ENCODE results near the gene ATG3.
"Not testable (repeated sequence)": the region's sequence is repeated elsewhere in the genome, so short reads cannot be mapped to it uniquely, and the experiment has no call there.

Gene ATG3

DNA sequence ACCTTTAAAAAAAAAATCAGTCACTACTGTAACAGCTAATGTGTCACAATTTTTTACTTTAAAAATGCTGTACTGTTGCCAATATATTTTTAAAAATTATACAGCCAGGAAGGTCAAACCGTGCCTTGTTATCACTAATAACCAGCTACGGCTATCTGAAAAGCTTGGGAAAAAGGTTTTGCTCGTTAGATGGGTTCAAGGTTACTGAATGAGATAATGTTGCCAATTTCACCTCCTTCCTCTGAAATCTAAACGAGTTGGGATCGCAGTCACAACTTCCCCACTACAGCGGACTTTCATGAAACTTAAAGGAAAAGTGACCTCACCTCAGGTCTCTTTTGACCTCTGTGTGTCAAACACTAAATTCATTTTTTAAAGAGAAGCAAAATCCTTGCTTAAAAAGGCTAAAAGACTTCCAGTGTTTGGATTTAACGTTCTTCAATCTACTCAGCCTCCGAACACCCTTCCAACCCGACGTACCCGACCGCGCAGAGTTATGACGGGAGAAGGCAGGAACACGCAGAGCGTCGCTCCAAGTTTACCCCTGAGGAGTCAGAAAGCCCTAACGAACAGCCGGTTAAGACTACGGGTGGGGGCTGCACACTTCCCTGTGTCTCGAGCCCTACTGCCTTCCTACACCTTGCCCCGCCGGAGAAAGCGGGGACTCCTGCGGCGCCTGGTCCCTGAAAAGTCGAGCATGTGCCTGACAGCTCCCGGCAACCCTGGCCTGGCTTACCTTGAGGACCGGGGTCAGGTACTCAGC is 860 bp downstream of the ATG3 start:
- peak; percentile 64 for DNase-seq

DNA sequence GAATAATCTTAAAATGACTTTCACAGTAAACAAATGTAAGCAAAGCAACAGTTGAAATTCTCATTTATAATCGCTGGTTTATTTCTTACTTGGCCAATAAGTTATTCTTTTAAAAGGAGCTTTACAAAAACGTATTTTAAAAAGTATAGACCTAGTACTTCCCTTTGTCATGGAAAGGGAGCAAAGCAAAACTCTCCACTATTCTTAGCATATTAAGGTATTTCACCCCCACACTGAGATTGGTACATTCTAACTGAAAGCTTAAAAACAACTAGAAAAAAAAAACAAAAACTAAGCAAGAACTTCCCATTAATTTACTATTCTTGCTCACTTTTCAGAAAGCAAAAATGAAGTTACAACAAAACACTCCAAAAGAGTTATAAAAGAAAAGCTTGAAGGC is 1.5 kb downstream of the ATG3 start:
- no peak for DNase-seq

DNA sequence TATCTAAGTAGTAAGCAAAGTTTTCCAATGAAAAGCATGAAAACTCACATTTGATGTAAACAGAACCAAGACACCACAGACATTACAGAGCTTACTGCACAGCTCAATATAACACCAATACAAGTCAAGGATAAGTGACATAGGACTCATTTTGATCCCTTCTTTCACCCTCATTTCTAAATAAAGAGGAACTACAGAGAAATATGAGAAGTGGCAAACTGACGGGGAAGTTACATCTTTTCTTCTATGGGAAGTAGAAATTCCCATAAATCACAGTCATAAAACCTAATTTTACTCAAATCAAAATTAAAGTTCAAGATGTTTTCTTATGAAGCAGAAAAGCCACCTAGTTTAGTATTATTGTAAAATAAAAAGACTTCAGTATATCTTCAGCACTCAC is 3.8 kb downstream of the ATG3 start:
- DNase-seq, result no peak

DNA sequence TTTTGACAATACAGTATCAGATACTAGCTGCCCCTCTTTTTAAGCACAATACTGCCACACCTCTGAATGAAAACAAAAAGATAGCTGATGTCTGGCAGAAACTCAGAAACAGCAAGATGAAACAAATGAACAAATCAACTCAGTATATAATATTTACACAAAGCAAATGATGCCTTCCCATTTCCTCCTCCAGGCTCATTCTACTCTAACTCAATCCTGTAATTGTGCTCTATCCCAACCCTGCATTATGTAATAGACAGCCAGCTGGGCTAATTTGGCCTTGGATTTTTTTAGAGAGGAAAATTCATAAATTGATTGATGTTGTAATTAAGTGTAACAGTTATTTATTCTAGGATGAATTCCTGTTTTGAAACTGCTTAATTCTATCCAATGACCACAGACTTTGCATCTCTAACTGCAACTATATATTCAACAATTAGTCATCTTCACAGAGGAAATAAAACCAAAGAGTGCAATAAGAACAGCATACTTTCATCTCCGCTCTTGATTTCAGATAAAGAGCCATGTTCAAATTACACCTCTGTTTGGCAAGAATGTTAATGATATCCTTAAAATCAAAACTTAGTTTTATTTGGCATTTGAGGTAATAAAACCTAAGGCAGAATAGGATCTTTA is 6.1 kb downstream of the ATG3 start:
- DNase-seq, result no peak

DNA sequence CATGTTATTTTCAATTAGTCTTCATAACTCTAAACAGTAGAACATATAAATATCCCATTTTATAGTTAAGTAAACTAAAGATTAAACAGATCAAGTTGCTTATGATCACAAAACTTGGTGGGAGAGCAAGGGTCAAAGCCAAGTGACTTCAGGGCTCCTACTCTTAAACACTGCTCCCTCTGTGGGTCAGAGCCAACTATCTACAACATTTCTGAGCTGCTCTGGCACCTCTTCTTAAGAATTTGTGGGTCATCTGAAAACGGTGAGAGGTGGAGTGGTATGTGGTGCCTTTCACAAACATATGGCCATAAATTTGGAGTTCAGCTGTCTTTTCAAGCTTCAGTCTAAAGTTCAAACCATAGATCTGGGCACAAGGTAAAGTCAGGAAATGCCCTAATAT is 10.9 kb downstream of the ATG3 start:
- DNase-seq, result no peak

DNA sequence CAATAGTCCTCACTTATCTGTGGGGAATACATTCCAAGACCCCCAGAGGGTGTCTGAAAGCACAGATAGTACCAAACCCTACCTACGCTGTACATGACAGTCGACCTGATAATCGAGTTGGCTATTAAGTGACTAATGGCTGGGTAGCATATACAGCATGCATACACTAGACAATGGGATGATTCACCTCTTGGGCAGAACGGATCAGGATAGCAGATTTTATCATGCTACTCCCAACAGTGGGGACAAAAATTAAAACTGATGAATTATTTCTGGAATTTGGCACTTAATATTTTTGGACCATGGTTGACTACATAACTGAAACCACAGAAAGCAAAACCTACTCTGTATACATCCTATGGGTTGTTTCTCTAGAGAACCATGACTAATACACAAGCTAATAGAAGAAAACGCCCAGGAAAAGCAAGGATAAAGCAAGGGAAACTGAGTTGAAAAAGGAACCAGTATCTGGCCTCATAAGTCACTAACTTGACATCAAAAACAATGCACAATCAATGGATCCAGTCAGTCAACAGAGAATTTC is 15.5 kb downstream of the ATG3 start:
- DNase-seq, result no peak

DNA sequence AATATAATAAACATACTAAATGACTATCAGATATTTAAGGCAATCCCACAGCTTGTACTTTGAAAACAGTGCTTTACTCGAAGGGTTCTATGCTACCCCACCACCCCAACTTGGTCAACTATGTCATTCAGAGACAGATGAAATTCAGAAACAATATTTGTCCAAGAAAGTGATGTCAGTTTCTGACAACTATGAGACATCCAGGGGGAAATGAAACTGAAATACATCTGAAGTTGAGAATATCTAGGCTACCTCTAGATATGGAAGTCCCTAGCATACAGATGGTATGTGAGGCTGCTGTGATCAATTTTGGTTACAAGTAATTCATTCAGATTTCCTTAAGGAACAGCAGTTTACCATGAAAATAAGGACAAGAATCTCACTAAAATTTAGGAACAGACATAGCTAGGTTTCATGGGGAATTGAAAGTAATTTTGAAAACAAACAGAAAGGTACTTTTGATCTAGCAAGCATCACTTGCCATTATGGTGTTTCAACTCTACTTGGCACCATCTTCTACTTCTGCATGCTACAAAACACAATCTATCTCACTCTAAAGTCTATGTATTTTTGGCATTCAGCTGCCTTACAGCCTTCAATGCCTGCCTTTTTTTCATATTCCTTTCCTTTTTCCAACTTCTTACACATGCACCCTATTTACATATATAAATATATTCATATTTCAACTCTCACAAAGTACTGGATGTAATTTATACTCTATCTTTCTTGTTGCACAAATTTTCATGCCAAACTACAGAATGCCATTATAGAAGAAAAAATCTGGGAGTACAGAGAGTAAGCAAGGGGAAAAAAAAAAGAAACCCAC is 21.7 kb downstream of the ATG3 start:
- no peak for DNase-seq

DNA sequence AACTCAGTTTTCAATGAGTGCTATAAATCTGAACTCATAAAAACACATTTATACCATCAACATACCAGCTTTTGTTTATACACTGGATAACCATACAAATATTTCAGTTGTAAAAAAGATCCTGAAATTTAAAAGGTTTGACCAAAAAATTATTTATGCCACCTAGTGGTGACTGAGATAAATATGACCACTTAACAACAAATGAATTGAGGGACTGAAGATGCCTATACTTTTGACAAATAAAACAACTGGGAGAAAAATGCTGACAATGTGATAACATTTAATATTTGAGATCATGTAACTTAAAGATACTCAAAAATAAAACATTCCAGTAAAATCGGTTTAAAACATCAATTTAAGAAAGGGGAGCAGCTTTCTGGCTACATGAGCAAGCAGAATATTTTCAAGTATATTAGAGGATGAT is 30.4 kb downstream of the ATG3 start:
- peak; percentile 46 for DNase-seq

DNA sequence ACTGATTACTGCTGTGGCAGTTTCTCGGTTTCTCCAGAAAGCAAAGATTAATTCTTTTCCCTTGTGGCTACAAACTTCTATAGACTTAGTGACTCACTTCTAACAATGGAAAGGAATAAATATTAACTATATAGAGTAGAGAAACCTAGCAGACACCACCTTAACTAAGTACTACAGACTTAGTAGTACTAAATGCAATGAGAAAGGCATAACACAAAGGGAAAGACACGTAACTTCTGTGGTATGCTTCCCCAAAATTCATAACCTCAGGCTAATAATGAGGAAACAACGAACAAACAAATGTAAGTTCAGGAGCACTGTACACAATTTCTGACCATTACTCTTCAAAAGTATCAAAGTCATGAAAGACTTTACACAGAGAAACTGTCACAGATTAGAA is 31.2 kb downstream of the ATG3 start:
- DNase-seq, result no peak

DNA sequence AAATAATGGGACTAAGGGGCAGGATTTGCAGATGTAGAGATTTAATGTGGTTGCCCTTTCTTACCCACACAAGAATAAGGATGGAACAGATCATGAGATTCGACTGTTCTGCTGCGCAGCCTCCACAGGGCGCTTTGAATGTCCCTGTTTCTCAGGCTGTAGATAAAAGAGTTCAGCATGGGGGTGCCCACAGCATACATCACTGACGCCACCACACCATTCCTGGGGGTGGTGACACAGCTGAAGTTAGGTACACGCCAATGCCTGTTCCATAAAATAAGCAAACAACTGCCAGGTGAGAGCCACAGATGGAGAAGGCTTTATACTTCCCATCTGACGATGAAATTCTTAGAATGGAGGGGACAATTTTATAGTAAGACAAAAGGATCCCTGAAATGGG is 37.6 kb downstream of the ATG3 start:
- DNase-seq, result not testable (repeated sequence)

DNA sequence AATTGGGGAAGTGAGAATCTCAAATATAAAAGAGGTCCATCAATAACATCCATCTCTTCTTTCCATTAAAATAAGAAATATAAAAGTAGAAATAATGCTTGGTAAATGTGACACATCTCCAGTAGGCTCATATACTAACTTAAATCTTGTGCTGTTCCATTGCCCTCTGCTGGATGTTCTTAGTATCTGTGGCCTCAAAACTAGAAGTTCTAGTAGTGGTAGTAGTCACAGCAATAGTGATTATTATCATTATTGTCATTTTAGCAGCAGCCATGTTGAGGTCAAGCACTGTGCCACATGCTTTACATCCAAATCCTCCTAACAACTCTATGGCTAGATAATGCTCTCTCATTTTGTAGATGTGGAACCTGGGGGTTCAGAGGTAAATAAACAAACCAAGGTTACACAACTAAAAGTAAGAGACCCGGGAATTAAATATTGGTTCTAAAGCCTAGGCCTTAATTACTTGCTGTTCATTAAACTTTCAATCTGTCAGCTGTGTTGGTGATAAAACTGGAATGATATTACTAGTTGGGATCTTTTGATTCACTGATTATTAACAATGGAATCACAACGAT is 42.2 kb downstream of the ATG3 start:
- DNase-seq, result peak; percentile 77

DNA sequence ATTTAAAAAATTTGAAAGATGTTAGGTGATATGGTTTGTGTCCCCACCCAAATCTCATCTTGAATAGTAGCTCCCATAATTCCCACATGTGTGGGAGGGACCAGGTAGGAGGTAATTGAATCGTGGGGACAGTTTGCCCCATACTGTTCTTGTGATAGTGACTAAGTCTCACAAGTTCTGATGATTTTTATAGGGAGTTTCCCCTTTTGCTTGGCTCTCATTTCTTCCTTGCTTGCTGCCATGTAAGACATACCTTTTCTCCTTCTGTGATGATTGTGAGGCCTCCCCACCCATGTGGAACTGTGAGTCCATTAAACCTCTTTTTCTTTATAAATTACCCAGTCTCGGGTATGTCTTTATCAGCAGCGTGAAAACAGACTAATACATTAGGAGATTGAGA is 42.8 kb downstream of the ATG3 start:
- not testable (repeated sequence) for DNase-seq

DNA sequence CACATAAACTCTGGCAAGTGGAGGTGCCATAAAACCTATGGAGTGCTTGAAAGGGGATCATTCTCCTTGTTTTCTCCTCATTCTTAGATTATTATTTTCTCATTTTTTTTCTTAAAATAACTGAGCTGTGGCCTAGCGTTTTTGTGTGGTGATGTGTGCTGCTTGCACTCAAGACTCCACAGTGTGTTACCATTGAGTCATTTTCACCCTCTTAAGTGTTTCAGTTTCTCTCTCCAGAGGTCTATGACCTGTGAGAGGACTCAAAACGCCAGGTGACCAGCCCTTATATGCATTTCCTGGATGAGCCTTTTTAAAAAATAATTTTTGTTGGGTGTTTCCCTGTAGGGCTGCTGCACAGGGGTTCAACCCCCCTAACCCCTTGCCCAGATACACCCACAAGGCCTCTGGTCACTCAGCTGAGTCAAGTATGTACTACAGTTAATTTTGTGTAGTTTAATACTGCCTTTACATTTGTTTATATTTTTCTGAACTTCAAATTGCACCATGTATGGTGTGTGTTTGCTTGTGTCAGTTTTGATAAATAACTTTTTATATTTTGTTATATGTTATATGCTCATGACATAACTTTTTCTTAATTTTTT is 47.1 kb downstream of the ATG3 start:
- DNase-seq, result no peak

DNA sequence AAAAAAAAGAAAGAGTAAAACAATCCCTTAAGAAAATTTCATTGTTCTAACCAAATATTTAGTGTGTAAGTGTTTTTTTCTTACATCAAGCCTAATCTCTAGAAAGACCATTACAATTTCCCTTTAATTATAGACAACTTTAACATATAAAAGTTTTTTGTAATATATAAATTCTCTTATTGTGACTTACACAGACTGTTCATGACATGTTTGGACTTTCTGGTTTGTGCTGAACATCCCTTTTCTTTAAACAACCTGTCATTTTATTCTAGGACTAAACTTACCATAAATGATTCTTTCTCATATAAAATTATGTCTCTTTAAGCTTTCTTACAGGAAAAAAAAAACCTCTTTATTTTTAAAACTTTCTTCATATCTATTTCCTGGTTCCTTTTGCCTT is 49.4 kb downstream of the ATG3 start:
- no peak for DNase-seq

DNA sequence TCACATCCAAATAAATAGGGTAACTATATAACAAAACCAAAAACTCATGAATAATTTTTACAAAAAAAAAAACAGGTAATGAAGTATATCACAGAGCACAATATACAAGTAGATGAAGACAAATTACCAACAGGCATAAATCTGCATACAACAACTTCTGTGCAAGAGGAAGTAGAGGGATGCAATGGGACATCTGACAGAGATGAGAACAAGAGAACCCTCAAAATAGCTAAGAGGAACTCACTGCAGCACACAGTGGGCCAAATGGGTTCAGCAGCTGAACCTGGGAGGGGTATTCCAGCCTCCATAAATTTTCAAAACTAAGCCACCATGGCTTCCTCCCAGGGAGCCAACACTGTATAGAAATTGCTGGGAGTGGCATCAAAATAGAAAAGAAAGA is 52.9 kb downstream of the ATG3 start:
- no peak for DNase-seq

DNA sequence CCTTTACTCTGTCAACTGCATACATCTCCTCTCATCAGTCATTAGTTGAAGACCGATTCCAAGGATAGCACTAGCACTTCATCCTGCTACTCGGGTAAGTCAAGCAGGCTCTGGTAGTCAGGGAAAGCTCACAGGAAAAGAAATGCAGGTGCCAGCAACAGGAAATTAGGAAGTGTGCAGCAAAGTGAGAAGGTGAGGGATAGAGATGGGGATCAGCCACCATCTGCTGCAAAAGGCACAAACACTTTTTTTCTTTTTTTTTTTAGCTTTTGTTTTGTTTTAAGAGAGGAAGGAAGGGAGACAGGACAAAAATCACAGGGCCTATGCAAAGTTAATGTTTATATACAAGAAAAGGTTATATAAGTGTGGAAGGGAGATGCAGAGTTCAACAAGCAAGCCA is 53.5 kb downstream of the ATG3 start:
- DNase-seq, result no peak

DNA sequence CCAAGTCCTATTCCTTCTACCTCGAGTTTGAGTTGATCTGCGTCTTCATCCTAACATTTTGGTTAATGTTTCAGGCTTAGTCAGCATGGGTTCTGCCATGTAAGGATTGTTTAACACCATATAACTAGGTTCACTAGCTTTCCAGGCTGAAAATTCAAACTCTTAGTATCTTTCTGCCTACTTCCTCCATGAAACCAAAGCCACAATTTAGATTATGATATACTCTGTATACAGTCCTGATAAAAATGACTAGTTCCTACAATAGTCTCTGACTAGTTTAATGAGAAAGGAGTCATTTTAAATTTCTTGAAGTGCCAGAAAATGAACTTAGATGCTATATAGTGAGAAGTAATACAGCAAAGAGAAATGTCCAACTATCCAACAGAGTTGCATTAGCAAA is 55.9 kb downstream of the ATG3 start:
- DNase-seq, result no peak

DNA sequence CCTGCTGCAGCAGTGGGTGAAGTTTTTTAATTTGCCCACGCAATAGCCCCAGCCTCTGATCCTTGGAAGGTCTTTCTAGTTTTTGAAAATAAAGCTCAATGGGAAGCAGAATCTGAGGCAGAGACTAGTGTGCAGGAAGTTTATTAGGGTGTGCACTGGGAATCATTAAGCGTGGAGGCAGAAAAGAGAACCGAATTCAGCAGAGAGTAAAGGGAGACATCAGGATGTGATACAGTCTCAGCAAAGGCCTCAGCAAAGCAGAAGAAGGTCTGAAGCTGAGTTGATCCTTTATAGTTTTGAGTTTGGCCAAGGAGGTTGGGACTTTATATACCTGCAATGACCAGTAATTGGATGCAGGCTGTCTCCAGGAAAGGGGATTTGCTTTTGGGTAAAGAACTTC is 57.6 kb downstream of the ATG3 start:
- DNase-seq, result no peak

DNA sequence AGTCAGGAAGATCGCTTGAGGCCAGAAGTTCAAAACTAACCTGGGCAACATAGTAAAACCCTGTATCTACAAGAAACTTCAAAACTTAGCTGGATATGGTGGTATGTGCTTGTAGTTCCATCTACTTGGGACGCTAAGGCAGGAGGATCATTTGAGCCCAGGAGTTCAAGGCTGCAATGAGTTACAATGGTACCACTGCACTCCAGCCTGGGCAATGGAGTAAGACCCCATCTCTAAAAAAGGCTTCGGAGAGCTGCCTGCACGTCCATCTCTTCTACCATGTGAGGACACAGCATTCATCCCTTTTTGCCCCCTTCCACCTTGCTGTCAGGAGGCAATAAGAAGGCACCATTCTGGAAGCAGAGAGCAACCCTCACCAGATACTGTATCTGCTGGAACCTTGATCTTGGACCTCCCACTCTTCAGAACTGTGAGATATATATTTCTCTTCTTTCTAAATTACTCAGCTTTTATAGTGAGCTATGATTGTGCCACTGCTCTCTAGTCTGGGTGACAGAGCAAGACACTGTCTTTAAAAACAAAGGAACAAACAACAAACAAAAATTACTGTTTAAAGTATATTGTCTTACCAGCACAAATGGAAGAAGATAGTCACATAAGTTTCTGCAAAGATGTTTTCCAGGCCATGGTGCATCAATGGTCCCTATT is 58.3 kb downstream of the ATG3 start:
- DNase-seq, result no peak

DNA sequence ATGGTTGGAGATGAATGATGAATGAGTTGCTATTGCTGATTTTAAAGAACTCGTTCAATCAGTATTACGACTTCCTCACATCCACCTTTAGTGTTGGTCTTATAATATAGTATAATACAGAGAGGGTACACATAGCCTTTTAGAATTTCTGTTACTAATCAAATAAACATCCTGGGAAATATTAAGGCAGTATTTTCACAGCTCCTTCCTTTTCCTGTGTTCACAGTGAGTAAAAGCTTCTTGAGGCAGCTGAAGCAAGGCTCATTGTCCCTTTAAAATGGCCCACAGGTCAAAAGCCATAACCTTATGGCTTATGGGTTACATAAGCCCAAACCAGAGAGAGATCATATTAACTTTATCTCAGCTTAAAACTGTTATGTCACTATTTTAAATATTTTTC is 61.1 kb downstream of the ATG3 start:
- DNase-seq, result no peak

DNA sequence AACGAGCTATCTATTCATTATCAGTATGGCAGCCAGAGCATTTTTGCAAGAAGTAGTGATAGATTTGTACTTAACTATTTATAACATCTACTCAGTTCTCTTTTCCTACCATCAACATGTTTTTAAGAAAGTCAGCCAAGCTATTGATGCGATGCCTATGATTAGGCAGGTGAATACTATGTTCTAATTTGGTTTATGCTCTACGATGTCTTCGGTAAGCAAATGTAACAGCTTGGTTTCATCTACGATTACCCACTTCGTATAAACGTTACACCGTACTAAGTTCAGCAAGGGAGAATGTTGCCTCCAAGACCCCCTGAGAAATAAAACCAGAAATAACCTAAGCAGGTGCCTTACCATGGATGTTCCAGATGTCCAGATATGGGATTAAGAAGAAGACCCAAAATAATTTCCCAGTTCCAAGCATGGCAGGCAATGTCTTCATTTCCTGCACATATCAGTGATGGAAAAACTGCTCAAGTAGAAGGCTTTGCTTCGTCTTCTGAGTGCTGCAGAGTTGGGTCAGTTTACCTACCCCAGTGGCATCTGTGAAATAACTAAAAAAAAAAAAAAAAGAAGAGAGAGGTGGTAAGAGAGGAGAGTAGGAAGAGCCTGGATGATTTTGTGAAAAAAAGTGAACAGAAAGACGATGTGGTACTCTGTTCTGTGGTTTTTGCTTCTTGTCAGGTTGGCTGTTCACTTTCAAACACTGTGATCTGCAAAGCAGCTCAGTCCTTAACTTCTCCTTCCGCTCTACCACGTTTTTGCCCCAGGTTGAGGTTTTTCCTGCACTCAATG is 62.6 kb downstream of the ATG3 start, which contains the start of gene BTLA:
Gene BTLA, minus strand, starts transcription at position 559 of the 798 bp plus-strand sequence. Its CDS starts 114 bp downstream, at position 445.
- DNase-seq, result peak; percentile 45

All from CD4-positive, alpha-beta T cell treated with Interleukin-12 subunit alpha and Interleukin-12 subunit beta, for 1 hour (primary cell).